Ramos (cell line): ENCODE measurements around the gene NOS1AP.
"Not testable (repeated sequence)": the region's sequence is repeated elsewhere in the genome, so short reads cannot be mapped to it uniquely, and the experiment has no call there.

Experiments
- in situ Hi-C: fragments of 300-500 bp; cut with MboI; formaldehyde crosslinking; loops from one replicate; pipeline ENCODE4 v1.14.3; 2022; ENCODE audit warnings: low sequenced_read_pairs; ENCODE audit not compliant: unreplicated experiment

Gene NOS1AP

GRCh38 chr1:162351874-162352273 is 282.4 kb downstream of the NOS1AP start:
- in situ Hi-C loops, result not testable (repeated sequence)

DNA sequence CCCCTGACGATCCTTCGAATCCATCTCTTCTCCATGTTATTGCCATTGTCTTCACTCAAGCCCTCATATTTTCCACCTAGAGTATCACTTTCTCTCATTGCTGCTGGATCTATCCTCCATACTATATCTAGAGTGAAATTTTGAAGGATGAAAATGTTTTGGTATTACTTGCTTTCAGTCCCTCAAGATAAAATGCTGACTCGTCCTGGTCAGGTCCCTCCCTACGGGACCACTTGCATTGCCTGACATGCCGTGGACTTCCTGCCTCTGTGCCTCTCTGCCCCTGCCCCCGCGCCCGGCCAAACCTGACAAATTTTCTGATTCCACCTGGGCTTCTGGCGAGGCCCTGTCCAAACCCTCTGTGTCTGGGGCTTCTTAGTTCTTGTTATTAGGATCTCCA is 283.6 kb downstream of the NOS1AP start:
- in situ Hi-C loops, result no loop called here

GRCh38 chr1:162353702-162354101 is 284.2 kb downstream of the NOS1AP start:
- in situ Hi-C loops, result no loop called here

GRCh38 chr1:162357681-162358266 is 288.3 kb downstream of the NOS1AP start:
- in situ Hi-C loops, result no loop called here

DNA sequence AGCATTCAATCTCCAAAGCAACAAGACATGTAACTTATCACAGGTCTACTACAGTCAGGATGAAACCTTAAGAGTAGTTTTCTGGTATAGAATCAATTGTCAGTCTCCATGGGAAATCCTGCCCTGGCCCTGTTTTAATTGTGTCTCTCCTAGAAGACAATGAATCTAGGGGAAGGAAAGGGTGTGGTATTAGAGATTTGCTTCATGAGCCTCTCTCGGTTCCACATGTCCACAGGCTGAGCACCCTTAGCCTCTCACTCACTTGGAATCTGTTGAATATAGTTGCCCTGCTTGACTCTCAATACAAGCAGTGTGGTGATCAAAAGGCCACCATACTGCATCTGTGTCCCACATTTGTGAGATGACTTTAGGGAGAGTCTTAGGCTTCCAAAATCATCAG is 289.4 kb downstream of the NOS1AP start:
- in situ Hi-C loops, result no loop called here

DNA sequence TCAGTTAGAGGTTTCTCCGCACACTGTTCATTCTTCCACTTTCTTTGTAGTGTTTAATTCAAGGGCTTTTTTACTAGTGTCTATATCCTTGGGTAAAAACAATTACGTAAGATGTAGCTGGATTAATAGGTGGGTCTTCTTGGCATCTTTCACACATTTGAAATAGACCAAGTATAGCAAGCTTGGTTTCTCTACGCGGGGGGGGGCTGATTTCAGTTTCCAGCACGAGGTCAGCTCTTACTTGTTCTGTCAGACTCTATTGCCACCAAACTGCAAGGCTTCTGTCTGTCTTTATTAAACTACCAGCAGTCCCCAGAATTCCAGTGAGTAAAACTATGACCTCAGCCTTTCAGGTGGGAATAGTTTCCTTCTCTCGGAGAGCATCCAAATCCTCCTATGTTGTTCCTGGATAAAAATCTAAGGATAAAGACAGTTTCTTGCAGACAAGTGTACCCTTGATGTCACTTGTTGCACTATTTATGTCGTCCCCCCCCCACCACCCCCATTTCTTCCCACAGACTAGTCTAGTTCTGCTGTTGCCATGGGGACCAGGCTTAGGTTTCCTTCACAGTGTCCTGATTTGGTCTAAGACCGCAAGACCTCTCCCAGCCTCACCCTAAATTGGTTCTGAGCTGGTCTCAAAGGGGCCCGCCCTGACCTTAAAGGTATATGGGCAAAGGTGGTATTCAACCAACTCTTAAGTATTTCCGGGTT is 290.2 kb downstream of the NOS1AP start:
- in situ Hi-C loops, result no loop called here

DNA sequence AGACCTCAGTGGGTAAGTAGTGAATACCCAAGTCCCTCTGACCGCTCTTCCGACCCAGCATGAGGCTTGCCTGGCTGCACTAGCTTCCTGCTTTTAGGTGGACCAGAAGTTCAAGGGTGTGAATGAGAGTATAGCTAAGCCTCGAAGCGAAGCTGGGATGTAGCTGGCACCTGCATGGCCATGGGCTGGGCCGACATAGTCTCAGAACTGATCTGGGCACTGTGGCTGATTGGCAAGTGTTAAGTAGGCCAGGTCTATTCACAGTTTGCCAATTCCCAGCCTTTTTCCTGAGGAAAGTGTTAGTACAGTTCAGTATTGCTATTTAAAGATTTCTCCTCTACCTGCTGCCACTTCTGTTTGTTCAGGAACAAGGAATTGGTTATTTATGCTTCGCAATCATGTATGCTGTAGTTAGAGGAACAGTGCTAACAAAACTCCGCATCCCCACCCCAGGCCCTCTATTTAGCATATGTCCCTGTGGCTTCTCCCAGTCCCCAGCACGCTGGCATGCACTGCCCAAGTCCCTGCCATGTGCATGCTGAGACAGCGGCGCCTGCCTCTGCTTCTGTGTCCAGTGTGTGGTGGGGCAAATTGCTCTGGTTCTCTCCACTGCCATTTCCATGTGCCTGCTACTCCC is 290.9 kb downstream of the NOS1AP start:
- in situ Hi-C loops, result no loop called here

DNA sequence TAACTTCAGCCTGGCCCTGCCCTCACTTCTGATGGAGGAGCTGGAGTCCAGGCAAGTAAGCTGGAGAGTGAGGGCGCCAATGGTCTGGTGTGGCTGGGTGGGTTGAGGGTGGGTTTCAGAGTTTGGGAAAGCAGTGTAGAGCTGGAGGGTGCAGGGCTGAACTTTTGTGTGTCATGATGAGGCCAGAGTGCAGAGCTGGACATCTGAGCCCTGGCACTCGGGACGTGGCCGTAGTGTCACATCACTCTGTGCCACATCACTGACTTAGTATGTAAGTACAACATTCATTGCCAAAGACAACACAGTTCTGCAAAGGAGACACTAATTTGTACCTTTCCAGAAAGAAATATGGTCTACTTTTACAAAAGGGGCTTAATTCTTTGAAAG is 291.4 kb downstream of the NOS1AP start:
- in situ Hi-C loops, result no loop called here

GRCh38 chr1:162361349-162361748 is 291.9 kb downstream of the NOS1AP start:
- in situ Hi-C loops, result no loop called here

DNA sequence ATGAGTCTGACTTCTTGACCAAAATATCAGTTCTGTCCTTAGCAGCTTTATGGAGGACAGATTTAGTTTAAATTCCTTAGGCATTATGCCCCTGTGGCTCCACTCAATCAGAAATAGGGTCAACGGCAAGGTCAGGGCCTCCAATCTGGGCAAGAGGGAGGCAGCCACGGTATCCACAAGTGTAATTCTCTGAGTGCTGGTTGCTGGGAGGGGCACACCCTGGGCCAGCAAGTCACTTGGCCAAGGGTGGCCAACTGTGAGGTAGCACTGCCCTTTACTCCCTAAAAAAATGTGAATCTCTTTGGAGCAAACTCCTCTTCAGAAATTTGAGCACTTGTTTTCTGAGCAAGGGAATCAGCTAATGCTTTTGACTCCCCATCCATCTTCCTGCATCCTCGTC is 294.3 kb downstream of the NOS1AP start:
- in situ Hi-C loops, result no loop called here

DNA sequence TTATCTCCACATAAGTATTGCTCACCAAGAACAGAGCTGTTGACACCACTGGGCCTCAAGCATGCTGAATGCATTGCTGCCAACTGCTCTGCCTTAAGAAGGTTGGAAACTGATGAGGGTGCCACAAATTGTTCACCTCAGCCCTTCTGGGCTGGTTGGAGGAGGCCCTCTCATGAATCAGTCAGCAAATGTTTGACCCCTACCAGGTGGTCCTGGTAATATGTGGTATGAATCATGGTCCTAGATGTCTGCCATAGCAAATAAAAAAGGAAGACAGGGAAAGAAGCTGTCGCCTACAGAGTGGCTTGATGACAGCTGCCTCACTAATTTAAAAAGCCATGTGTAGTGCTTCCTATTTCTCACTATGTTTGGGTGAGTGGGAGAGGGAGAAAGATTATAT is 295.0 kb downstream of the NOS1AP start:
- in situ Hi-C loops, result no loop called here

GRCh38 chr1:162365284-162366020 is 296.0 kb downstream of the NOS1AP start:
- in situ Hi-C loops, result no loop called here

DNA sequence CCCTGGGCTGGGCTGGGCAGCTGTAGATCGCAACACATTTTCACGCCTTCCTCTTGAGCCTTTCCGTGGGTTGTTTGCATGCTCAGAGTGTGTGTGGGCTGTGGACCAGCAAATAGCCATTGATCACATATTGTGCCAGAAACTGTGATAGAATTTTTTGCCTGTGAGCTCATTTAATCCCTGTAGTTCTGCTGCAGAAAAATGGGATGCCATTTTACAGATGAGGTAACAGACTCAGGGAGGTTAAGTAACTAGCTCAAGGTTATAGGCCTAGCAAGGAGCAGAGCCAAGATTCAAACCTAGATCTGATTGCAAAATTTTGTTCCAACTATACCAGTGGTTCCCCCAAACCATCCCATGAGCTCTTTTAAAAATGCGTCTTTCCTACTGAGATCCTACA is 296.7 kb downstream of the NOS1AP start:
- in situ Hi-C loops, result no loop called here

- in situ Hi-C loops, result no loop called here
Measured at GRCh38 chr1:162366671-162367070, 297.2 kb downstream of the NOS1AP start.

DNA sequence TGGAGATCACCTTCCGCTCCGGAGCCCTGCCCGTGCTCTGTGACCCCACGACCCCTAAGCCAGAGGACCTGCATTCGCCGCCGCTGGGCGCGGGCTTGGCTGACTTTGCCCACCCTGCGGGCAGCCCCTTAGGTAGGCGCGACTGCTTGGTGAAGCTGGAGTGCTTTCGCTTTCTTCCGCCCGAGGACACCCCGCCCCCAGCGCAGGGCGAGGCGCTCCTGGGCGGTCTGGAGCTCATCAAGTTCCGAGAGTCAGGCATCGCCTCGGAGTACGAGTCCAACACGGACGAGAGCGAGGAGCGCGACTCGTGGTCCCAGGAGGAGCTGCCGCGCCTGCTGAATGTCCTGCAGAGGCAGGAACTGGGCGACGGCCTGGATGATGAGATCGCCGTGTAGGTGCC is 297.6 kb downstream of the NOS1AP start:
- in situ Hi-C loops, result no loop called here

DNA sequence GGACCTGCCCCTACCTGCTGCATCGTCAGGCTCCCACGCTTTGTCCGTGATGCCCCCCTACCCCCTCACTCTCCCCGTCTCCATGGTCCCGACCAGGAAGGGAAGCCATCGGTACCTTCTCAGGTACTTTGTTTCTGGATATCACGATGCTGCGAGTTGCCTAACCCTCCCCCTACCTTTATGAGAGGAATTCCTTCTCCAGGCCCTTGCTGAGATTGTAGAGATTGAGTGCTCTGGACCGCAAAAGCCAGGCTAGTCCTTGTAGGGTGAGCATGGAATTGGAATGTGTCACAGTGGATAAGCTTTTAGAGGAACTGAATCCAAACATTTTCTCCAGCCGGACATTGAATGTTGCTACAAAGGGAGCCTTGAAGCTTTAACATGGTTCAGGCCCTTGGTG is 298.3 kb downstream of the NOS1AP start:
- in situ Hi-C loops, result no loop called here

DNA sequence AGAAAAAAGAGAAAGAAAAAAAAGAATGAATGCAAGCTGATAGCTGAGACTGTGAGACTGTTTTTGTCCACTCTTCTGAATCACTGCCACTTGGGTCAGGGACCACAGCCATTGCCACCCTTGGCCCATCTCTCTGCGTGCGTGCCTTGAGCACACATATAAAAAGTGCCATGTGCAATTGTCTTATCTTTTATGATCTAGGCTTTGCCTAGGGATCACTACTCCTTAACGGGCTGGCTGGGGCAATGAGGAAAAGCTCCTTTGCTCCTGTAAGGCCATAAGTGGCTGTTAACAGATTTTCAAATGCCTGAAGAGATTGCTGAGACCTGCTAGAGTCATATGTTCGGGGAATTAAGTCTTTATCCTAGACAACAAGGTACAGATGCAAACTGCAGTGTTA is 299.0 kb downstream of the NOS1AP start:
- in situ Hi-C loops, result no loop called here

DNA sequence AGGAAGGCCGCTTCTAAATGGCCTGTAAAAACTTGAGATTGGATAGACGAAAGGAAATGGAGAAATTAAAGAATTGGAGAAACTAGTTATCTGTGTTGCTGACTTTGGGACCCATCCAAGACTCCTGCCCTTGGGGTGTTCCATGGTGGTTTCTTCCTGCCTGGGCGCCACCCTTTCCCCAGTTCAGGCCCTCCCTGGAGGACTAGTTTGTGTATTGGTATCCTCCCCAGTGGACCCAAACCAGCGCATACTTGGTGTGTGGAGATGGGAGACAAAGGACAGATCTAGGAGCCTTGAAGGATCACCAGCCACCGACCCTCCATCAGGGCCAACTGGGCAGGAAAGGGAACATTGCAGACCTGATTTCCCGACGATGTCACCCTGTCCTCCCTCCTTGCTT is 300.1 kb downstream of the NOS1AP start:
- in situ Hi-C loops, result no loop called here

DNA sequence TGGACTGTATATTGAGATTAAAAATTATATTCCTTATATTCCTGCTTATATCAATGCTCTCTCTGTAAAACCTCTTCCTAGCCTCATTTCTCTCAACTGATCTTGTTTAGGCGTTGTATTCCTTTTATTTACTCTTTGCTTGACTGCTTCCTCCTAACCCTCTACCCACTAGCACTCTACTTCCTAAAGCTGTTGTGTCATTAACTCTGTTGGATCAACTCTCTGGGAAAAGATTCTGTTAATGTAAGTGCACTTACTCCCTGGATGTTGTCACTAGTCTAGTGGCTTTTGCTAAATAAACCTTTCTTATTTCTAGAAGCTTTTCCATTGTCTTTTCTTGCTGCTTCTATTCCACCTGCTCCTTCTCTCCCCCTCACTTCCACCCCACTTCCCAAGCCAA is 300.7 kb downstream of the NOS1AP start:
- in situ Hi-C loops, result no loop called here

GRCh38 chr1:162370721-162371120 is 301.2 kb downstream of the NOS1AP start:
- in situ Hi-C loops, result no loop called here

DNA sequence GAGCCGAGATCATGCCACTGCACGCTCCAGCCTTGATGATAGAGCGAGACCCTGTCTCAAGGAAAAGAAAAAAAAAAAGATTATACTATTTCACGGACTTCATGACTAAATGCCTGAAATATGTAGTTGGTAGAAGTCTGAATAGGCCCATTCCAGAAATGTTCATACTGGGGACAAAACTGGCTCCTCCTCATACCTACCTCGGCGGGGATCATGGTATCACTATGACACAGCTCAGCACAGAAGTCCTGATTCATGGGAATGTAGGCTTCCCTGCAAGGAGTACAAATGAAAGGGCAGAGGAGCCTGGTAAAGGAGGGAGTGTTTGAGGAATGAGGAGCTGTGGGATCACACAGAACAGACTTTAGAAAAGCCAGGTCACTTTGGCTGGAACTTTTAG is 302.1 kb downstream of the NOS1AP start:
- in situ Hi-C loops, result no loop called here
